Measurements from ENCODE around the gene ICAM3. TPM values are rescaled to one million over a fixed set of nuclear protein-coding genes. Genes with fewer than 3 reads are reported as not detected.

Gene ICAM3
- total and polyA plus RNA-seq, 10 of the 15 experiments (the other 5 are each of a cell fraction or from before 2014, with no cell fraction given), result 5.5 to 152 (median 90.7) TPM

DNA sequence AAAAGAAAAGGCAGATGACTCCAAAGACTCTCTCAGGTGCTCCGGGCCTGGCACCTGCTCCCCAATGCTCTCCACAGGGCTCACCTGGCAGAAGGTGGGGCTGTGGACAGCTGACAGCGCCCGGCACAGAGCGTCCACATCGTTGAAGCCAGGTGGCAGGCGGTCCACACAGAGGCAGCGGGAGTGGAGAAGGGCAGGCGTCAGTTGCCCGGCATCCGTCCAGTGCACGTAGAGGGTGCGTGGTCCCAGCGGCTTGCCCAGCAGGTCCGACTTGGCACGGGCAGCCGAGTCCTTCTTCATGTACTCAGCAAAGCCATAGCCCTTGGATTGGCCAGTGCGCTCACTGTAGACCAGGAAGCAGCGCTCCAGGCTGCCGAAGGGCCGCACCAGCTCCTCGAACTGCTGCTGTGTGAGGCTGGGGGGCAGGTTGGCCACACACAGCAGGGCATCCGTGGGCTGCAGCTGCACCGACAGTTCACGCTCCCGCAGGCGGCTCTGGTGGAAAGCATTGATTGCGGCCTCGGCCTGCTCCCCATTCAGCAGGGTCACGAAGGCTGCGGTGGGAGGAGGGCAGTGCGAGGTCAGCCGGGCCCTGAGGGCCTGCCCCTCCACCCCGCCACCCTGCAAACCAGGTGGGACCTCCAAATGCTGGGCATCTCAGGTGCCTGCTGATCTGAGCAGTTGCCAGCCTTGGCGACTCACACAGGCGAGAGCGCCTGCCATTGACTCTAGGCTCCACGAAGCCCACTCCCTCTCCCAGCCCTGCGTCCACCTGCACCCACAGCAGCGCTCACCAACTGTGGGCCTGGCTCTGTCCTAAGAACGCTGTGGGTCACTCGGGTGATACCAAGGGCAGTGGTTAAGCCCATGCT, 10.6 kb downstream of the ICAM3 start:
- TF ChIP-seq DPF2 (IDR thresholded peaks at IDR 0.05) (no peak), ZNF207 (IDR thresholded peaks at IDR 0.05; ENCODE audit: borderline replicate concordance) (no peak), CBFB (IDR thresholded peaks at IDR 0.05; ENCODE audit: low read depth) (no peak), HDGF (IDR thresholded peaks at IDR 0.05) (no peak), CBX3 (IDR thresholded peaks at IDR 0.05; ENCODE audit: borderline replicate concordance, low read depth) (no peak), CREM (IDR thresholded peaks at IDR 0.05; ENCODE audit: low read depth) (no peak)
- TF ChIP-seq, protein P1, sequence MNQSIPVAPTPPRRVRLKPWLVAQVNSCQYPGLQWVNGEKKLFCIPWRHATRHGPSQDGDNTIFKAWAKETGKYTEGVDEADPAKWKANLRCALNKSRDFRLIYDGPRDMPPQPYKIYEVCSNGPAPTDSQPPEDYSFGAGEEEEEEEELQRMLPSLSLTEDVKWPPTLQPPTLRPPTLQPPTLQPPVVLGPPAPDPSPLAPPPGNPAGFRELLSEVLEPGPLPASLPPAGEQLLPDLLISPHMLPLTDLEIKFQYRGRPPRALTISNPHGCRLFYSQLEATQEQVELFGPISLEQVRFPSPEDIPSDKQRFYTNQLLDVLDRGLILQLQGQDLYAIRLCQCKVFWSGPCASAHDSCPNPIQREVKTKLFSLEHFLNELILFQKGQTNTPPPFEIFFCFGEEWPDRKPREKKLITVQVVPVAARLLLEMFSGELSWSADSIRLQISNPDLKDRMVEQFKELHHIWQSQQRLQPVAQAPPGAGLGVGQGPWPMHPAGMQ (IDR thresholded peaks at IDR 0.05; ENCODE audit: borderline replicate concordance), result no peak
- H3K79me2 ChIP-seq (ENCODE audit: control insufficient read depth, insufficient read depth, low read length), result peaks cover 31% of the 10 kb centered on the region
- peaks cover 6% of the 10 kb centered on the region for H3K4me1 ChIP-seq (ENCODE audit: control insufficient read depth, insufficient read depth, low read length)
- no peak overlapping the region for H3K27ac ChIP-seq (ENCODE audit: control insufficient read depth, insufficient read depth)
- in situ Hi-C loops (cut with MboI) (no loop called here), intact Hi-C loops (cut with micrococcal nuclease; ENCODE audit: unreplicated experiment) (no loop called here)
- no peak overlapping the region for H2AFZ ChIP-seq (ENCODE audit: control insufficient read depth, low read depth, low read length)
- H3K9me3 ChIP-seq (replicated peaks; ENCODE audit: control insufficient read depth, insufficient read depth, low read length), result no peaks in the 10 kb centered on the region
- WGBS (ENCODE audit: insufficient coverage, insufficient replicate concordance, low lambda C conversion rate, missing lambda C conversion rate), result 98% methylated on average over 41 of the region's 41 CpGs
- FAIRE-seq (no peak), DNase-seq (ENCODE audit: low read depth, low spot score) (no peak), ATAC-seq (no peak)
- H3K27me3 ChIP-seq (replicated peaks in 1 of 2; ENCODE audit: control insufficient read depth in 2 of 2, insufficient read depth in 2 of 2, low read length in 1 of 2), result no peaks in the 10 kb centered on the region
- peaks cover 22 to 36% of the 10 kb centered on the region in 2 experiments for H3K36me3 ChIP-seq (ENCODE audit: control insufficient read depth in 2 of 2, insufficient read depth in 2 of 2, low read length in 1 of 2)
- H3K4me3 ChIP-seq, result no peak overlapping the region
- TSS peak; percentile 6 for BruUV-seq (replicated peaks)
- H4K20me1 ChIP-seq (ENCODE audit: control insufficient read depth, insufficient read depth), result no peaks in the 10 kb centered on the region
- no peak overlapping the region for H3K4me2 ChIP-seq (ENCODE audit: control insufficient read depth, insufficient read depth)
- CTCF ChIA-PET, result interaction anchor here (0.8 kb wide), 1 partner anchor 11 kb away, joined by 3 read pairs; no protein-coding TSS in a partner anchor
- POLR2A ChIA-PET, result interaction anchor here (0.7 kb wide), 1 partner anchor 363 kb away, joined by 4 read pairs; no protein-coding TSS in a partner anchor
- H3K9ac ChIP-seq (ENCODE audit: control insufficient read depth, insufficient read depth, low read length), result no peak overlapping the region
- RAD21 ChIA-PET (ENCODE audit: unreplicated experiment), result interaction anchor here (0.7 kb wide), 1 partner anchor 60 kb away, joined by 3 read pairs; no protein-coding TSS in a partner anchor
- SMC1A ChIA-PET (ENCODE audit: uncharacterized antibody, unreplicated experiment), result no interaction called here
